HG03460 (cell line): ENCODE data around the gene PLAGL2.
"Not testable (repeated sequence)": the region's sequence is repeated elsewhere in the genome, so short reads cannot be mapped to it uniquely, and the experiment has no call there.

Experiments used
- ATAC-seq: cut with Tn5 transposase; IDR thresholded peaks from one replicate; pipeline ENCODE4 v1.9.1; 2021; ENCODE audit not compliant: unreplicated experiment

The PLAGL2 gene

GRCh38 chr20:32204205-32205109 is 3.1 kb downstream of the PLAGL2 start:
- no peak for ATAC-seq

DNA sequence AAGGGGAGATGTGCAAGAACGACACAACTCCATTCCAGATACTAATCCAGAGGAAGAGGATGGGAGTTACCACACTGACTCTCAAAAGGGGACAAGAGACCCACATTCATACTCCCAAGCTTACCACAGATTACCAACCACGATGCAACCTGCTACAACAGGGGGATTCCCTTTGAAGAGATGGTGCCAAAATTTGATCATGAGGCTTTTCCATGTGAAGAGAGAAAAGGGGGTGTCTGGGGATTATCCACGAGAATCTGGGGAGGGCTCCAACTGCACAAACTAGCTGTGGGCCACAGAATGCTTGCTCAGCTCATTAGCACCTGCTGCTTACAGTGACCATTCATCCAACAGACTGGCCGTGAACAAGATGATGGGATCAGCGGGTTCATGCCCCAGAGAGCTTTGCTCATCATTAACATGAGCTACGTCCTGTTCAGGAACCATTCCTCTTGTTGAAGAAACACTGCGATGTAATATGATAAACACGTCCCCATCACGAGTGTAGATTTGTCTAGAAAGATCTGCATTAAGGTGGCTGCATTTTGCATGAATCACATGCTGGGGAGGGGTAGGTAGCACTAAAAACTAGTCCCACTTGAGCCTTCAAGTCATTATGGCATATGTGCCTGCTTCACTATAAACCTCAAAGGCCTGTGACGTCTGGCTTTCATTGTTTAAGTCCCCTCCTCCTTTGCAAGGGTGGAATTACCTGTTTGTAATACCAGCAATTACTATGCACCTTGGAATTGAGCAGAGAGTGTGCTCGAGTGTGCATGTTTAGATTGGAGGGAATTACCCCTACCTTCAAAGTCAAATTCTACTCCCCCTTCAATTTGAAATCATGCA is 4.0 kb downstream of the PLAGL2 start:
- ATAC-seq, result no peak

DNA sequence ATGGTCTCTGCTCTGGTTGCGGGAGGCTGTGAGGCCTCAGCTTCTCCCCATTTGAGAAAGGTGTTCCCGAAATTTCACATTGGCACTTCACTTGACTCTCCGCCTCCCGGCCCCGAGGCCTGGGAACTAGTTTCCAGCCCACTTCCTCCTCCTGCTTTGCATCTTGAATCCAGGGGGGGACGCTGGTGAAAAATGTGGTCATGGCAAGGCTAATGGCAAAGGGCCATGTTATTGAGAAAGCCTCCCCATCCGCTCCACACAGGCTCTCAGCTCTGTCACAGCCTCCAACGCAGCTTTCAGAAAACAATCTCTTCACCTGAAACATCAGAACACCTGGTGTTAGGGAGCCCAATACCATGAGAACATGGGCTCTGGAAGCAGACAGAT is 5.6 kb downstream of the PLAGL2 start:
- ATAC-seq, result no peak

- no peak for ATAC-seq
Measured at GRCh38 chr20:32201296-32201976, 6.1 kb downstream of the PLAGL2 start.

DNA sequence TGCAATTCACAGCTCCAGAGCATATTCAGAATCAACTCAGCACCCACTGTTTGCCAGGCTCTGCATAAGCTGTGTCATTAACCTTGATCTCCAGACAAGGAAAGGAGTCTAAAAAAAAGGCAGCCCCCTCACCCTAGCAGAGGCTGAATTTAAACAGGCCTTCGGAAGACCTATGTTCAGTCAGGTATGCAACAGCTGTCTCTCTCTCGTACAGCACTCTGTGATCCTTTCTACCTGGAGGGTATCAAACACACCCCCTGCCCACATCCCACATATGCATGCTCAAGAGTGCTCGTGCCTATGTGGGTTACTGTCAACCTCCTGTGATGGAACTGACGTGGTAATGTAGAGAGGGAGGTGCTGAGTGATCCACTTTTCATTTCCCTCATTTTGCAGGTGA is 8.5 kb downstream of the PLAGL2 start:
- no peak for ATAC-seq

GRCh38 chr20:32197136-32197535 is 10.4 kb downstream of the PLAGL2 start:
- not testable (repeated sequence) for ATAC-seq

- ATAC-seq, result not testable (repeated sequence)
Measured at GRCh38 chr20:32196613-32197012, 10.9 kb downstream of the PLAGL2 start.

DNA sequence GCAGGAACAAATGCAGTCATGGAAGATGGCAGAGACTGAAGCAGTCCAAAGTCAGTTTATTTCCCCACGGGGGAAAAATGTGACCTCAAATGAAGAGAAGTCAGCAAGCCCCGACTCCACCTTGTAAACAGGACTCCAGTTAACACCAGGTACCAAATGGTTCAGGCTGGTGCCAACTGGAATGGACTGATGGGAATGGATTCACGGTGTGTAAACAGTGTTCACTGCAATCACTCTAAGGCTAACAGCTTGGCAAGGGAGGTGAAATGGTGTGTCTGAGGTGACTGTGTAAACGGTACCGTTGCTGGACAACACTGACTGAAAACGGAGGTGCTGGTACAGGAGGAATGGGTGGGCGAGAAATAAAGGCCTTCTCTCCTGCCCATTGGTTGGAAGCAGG is 12.0 kb downstream of the PLAGL2 start:
- ATAC-seq, result no peak

- ATAC-seq, result no peak
Measured at GRCh38 chr20:32193996-32194395, 13.5 kb downstream of the PLAGL2 start.

DNA sequence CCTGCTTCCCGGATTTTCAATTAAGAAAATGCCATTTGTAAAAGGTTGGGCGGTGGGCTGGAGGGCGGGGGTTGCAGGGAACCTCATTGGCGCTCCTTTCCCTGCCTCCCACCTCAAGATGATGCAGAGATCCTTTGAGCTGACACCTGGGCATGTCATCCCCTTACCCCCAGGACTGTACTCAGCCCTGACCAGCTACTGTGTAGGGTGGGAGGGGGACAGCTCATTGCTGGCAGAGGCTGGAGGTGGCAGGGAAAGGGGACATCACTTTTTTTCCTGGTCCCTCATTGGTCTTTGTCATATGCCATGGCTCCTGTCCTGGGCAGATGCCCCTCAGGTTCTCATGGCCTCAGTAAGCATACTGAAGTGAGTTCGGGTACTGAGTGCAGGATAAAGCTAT is 14.2 kb downstream of the PLAGL2 start:
- ATAC-seq, result not testable (repeated sequence)

- ATAC-seq, result no peak
Measured at GRCh38 chr20:32192698-32193097, 14.8 kb downstream of the PLAGL2 start.

- ATAC-seq, result no peak
Measured at GRCh38 chr20:32191873-32192272, 15.7 kb downstream of the PLAGL2 start.

GRCh38 chr20:32191422-32191821 is 16.1 kb downstream of the PLAGL2 start:
- ATAC-seq, result no peak

DNA sequence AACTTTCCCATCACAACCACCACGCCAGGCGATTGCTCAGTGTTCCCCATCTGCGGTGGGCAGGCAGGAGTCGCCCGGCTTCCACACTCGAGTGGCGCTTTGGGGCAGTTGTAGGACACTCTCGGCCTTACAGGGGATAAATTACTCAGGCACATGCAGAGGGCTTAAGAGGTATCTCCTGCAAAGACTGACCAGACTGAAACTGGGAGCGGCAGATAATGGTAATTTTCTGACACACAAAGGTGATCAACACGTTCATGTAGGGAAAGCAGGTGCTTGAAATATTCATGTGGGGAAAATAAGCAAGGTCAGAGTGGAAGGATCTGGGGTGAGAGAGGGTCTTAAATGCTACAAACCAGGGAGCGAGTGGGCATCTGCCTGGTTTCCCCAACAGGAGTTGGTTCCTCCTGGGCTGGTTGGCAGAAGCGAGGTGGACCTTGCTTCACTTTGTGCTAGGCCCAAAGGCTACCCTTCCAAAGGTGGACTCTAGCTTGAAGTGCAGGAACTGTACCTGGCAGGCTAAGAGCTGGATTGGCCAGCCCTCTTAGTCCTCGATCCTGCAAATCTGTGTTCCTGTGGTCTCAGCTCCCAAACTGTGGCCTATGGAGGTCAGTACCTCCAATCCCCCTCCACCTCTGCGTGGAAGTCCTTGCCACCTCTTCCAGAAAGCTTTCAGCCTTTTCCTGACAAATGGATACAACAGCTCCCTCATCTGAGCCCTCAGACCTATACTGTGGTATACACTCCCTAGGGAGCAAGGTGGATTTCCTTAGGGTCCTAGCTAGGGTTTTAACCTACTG is 16.7 kb downstream of the PLAGL2 start:
- no peak for ATAC-seq

DNA sequence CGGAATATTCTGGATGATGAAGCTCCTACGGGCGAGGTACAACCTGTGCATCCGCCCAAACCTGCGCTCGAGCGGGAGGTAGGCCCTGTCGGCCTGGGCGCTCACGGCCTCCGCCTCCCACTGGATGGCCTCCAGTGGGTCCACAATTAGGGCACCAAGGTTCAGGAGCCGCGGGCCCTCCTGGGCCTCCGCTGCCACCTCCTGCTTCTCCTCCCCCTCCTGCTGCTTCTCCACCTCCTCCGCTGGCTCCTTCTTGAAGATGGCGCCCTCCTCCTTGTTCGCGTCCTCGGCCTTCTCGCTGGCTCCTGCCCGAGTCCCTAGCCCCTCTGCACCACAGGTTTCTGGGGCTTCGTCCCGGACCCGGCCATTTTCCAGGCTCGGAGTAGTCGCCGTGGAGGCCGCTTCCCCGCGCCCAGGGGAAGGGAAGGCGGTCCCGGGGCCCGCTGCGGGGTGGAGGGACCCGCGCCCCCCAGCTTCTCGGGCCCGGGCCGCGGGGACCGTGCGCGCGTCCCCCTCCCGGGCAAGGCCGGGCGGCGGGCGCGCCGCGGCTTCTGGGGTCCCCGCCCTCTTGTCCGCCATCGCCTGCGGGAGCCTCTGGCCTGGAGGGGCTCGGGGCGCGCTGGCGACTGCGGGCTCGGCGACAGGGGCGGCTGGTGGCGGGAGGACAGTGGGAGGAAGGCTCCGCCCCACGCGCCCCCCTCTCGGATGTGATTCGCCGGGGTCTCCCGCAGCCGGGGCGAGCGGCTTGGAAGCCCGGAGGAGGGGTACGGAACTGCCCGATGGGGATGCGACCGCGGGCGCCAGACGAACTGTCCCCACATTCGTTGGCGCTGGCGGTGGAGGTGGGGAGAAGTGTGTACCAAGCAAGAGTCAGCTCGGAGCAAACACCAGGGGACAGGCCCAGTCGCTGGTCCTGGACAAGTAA is 17.6 kb downstream of the PLAGL2 start:
- no peak for ATAC-seq

DNA sequence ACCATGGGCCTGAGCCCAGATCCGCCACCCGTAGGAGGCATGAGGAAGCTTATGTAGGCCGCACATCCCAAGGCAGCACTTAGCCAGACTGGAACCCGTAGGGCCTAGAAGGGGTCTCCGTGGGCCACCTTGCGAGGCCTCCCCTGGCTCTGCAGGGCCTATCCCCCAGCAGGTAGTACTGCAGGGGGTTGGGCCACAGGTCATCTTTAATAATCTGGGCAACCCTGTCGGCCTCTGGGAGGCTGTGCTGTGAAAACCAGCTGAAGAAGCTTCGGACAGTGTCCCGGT is 18.5 kb downstream of the PLAGL2 start:
- no peak for ATAC-seq

GRCh38 chr20:32188376-32189122 is 19.0 kb downstream of the PLAGL2 start:
- ATAC-seq, result no peak

DNA sequence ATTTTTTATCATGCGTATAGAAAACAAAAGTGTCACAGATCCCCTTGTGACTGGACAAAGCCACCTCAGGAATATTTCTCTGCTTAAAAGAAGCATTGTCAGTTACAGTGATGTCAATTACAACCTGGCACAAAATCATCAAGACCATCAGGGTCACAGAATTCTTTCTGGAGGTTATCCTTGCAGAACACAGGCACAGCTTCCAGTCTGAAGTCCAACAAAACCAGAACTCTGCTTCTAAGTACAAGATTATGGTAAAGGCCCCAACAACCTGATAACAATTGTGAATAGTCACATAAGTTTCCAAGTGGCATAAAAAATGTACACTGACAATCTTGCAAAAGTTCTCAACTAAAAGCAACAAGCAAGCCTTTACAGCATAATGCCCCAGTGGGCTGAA is 21.0 kb downstream of the PLAGL2 start:
- ATAC-seq, result no peak

DNA sequence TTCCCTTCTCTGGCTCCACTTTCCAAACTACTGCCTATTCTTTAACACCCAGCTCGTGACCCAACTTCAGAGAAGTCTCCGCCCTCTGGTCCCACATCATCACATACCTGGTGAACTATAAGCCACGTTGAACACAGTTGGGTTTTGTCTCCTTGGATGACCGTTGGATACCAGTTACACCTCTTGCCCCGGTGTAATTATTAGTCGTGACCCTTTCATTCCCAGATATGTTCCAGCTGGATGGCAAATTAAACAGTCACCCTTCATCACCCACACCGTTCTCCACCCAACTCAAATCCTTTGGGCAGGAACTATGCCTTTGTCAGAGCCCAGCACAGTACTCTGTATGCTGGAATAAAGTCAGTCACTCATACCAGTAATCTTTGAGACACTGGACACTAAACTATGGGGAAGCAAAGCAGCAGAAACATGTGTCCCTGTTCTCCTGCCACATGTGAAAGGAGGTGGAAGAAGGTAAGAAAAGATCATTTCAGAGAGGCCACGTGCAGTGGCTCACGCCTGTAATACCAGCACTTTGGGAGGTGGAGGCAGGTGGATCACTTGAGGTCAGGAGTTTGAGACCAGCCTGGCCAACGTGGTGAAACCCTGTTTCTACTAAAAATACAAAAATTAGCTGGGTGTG is 22.5 kb downstream of the PLAGL2 start:
- ATAC-seq, result no peak
